ENCODE measurements around the gene ATG16L2. TPM values are rescaled to one million over a fixed set of nuclear protein-coding genes. Genes with fewer than 3 reads are reported as not detected.

The ATG16L2 gene, protein sequence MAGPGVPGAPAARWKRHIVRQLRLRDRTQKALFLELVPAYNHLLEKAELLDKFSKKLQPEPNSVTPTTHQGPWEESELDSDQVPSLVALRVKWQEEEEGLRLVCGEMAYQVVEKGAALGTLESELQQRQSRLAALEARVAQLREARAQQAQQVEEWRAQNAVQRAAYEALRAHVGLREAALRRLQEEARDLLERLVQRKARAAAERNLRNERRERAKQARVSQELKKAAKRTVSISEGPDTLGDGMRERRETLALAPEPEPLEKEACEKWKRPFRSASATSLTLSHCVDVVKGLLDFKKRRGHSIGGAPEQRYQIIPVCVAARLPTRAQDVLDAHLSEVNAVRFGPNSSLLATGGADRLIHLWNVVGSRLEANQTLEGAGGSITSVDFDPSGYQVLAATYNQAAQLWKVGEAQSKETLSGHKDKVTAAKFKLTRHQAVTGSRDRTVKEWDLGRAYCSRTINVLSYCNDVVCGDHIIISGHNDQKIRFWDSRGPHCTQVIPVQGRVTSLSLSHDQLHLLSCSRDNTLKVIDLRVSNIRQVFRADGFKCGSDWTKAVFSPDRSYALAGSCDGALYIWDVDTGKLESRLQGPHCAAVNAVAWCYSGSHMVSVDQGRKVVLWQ
- 10 to 100 TPM; 55.3 to 59.4 TPM for total RNA-seq

DNA sequence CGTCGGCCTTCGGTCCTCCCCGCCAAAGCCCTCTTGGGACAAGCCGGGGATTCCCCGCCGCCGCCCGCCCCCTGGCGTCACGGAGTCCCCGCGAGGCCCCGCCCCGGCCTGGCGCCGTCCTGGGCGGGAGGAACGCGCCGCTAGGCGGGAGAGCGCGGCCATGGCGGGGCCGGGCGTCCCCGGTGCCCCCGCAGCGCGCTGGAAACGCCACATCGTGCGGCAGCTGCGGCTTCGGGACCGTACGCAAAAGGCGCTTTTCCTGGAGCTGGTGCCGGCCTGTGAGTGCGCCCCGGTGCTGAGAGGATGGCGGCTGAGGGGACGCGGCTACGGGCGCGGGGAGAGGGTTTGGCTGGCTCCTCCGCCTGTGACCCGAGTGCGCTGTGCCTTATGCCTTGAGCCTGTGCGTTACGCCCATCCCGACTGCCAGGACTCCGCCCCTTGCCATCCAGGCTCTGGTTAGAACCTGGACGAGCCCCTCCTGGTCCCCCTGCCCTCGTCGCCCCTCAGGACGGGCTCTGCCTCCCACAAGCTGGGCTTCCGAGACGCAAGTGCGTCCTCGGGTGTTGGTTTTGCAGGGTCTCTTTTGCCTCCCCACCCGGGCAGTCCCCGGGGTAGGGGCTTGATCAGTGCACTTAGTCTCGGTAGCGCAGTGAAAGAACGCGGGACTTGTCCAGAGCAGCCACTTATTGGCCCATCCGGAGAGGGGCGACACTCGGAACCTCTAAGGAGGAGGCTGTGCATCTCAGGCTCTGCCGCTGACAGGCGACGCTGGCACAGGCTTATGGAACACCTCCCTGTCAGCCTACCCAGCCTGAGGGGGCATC lies at the start of gene ATG16L2:
TSS of gene ATG16L2 (plus strand) at position 126 of the 824 bp plus-strand sequence. CDS start at position 161, 35 bp downstream.
- H3K4me3 Mint-ChIP-seq: peak within 1 kb of the TSS; percentile 91
- intact Hi-C loops (cut with DNase I, micrococcal nuclease): loop anchor here (1.0 to 5.0 kb wide), 17 partner anchors 21 to 1063 kb away; partner anchors contain the start of genes FCHSD2 (in 2 of the 2), ANAPC15 (in 1 of the 2), ARAP1 (in 1 of the 2) and CLPB (in 1 of the 2)
- DNase-seq (peak; percentile 94), ATAC-seq (peak; percentile 65)
- H3K4me1 Mint-ChIP-seq: peaks cover 30% of the 10 kb centered on the region
- no peaks in the 10 kb centered on the region for H3K27me3 Mint-ChIP-seq
- H3K36me3 Mint-ChIP-seq (ENCODE audit: low read depth): peaks cover 51% of the 10 kb centered on the region
- CTCF ChIA-PET: interaction anchor here (0.6 to 2.2 kb wide), 2 partner anchors 24 to 89 kb away, joined by 3 to 8 read pairs; no protein-coding TSS in a partner anchor
- POLR2A ChIA-PET: interaction anchor here (1.2 kb wide), 1 partner anchor 21 kb away, joined by 6 read pairs; the partner anchor contains the start of gene STARD10
- no peaks in the 10 kb centered on the region for H3K9me3 Mint-ChIP-seq (ENCODE audit: low read depth)
- peak within 1 kb of the TSS; percentile 98 for H3K27ac Mint-ChIP-seq

DNA sequence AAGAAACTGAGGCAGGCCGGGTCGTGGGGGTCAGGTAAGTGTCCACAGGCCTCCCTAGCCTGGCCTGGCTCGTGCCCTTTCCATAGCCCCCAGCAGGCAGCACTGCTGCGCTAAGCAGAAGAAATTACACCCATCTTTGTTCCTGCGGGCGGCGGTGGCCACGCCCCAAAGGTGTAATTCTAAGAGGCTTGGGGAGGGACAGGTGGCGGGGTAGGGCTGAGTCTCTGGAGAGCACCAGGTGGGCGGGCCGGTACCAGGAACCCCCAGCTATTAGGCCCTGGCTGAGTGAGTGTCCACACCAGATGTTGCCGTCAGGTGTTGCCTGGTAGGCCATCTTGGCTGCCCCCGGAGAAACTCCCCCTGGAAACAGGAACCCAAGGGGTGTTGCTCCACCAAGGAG lies 49.7 kb upstream of the ATG16L2 start:
- intact Hi-C loops (cut with DNase I, micrococcal nuclease): no loop called here
- POLR2A ChIA-PET: no interaction called here
- no peak for ATAC-seq
- CTCF ChIA-PET: interaction anchor here (1.3 kb wide), 1 partner anchor 49 kb away, joined by 3 read pairs; no protein-coding TSS in a partner anchor
- Mint-ChIP-seq H3K9me3 (ENCODE audit: low read depth) (no peaks in the 10 kb centered on the region), H3K4me1 (peaks cover 17% of the 10 kb centered on the region), H3K27me3 (no peaks in the 10 kb centered on the region), H3K36me3 (ENCODE audit: low read depth) (no peaks in the 10 kb centered on the region), H3K27ac (no peak overlapping the region), H3K4me3 (no peak overlapping the region)
- DNase-seq: no peak

GRCh38 chr11:72766152-72766902 lies 47.9 kb upstream of the ATG16L2 start:
- intact Hi-C loops (cut with DNase I, micrococcal nuclease): no loop called here
- ATAC-seq: no peak
- Mint-ChIP-seq H3K27me3 (no peaks in the 10 kb centered on the region), H3K27ac (no peak overlapping the region), H3K4me1 (peaks cover 17% of the 10 kb centered on the region), H3K36me3 (ENCODE audit: low read depth) (no peaks in the 10 kb centered on the region), H3K9me3 (ENCODE audit: low read depth) (no peaks in the 10 kb centered on the region), H3K4me3 (no peak overlapping the region)
- ChIA-PET POLR2A (interaction anchor here (0.7 kb wide), 1 partner anchor 24 kb away, joined by 3 read pairs; no protein-coding TSS in a partner anchor), CTCF (interaction anchor here (0.6 to 1.3 kb wide), 5 partner anchors 9 to 41 kb away, joined by 3 to 4 read pairs (median 3); no protein-coding TSS in a partner anchor)
- DNase-seq: no peak

DNA sequence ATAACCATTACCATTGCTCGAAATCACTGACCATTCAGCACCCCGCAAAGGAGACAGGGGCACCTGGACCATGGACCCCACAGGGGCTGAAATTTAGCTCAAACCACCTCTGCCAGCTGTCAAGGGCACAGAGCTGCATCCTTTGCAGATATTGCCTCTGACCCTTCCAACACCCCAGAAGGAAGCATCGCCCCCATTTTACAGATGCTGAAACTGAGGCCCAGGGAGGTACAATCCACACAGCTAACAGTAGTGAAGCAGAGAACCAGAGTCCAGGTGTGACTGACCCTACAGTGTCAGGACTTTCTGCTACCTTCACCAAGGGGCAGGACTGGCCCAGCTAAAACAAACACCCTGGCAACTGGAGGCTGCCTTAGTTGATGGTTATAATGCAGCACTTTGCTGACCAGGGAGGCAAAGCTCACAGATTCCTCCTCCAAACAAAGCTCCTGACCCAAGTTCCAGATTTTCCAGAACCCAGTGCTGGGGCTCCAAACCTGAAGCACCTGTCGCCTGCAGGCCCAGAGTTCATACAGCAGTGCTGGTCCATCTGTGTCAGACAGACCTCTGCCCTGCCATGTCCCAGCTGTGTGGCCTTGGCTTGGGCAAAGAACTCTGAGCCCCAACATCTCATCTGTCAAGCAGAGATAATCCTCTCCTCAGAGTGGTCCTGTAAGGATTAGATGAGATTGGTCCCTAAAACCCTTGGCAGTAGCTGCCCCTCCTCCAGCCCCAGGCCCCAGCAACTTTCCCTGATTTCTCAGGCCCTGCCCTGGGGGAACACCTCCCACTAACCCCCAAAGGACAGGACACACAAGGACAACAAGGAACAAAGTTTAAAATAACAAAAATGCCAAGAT lies 46.8 kb upstream of the ATG16L2 start:
- Mint-ChIP-seq H3K27ac (no peak overlapping the region), H3K36me3 (ENCODE audit: low read depth) (no peaks in the 10 kb centered on the region), H3K27me3 (no peaks in the 10 kb centered on the region), H3K4me3 (no peak overlapping the region), H3K4me1 (peaks cover 13% of the 10 kb centered on the region), H3K9me3 (ENCODE audit: low read depth) (no peaks in the 10 kb centered on the region)
- CTCF ChIA-PET: interaction anchor here (0.9 kb wide), 1 partner anchor 42 kb away, joined by 4 read pairs; no protein-coding TSS in a partner anchor
- no peak for ATAC-seq
- POLR2A ChIA-PET: no interaction called here
- no peak for DNase-seq
- intact Hi-C loops (cut with DNase I, micrococcal nuclease): no loop called here

- peaks cover 2% of the 10 kb centered on the region for H3K4me1 Mint-ChIP-seq
- ATAC-seq (no peak), DNase-seq (no peak)
- no peaks in the 10 kb centered on the region for H3K9me3 Mint-ChIP-seq (ENCODE audit: low read depth)
- ChIA-PET POLR2A (interaction anchor here (0.6 kb wide), 1 partner anchor 59 kb away, joined by 3 read pairs; no protein-coding TSS in a partner anchor), CTCF (interaction anchor here (0.5 kb wide), 1 partner anchor 26 kb away, joined by 3 read pairs; the partner anchor contains the start of gene STARD10)
- no peak overlapping the region for H3K4me3 Mint-ChIP-seq
- no peaks in the 10 kb centered on the region for H3K27me3 Mint-ChIP-seq
- intact Hi-C loops (cut with DNase I, micrococcal nuclease): no loop called here
- no peak overlapping the region for H3K27ac Mint-ChIP-seq
- H3K36me3 Mint-ChIP-seq (ENCODE audit: low read depth): no peaks in the 10 kb centered on the region
These were observed 45.6 kb upstream of the ATG16L2 start for GRCh38 chr11:72768581-72768980.

DNA sequence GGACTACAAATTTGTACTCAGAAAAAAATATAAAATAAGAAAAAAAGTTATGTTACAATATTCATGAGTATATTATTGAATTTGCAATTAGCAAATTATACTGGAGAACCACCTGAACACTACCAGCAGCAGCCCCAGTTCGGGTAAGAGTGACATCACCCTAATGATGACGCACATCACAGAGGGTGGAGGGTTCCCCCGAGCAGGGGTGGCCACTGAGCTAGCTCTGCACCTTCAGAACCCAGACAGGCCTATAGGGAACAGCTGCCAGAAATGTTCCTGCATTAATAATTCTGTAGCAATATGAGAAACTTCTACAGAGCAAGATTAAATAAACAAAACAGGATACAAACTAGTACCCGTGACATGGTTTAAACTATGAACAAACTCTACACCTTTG lies 44.5 kb upstream of the ATG16L2 start:
- POLR2A ChIA-PET: no interaction called here
- H3K27me3 Mint-ChIP-seq: no peaks in the 10 kb centered on the region
- no peak overlapping the region for H3K4me3 Mint-ChIP-seq
- ATAC-seq (no peak), DNase-seq (no peak)
- no peaks in the 10 kb centered on the region for H3K36me3 Mint-ChIP-seq (ENCODE audit: low read depth)
- no peak overlapping the region for H3K27ac Mint-ChIP-seq
- no peaks in the 10 kb centered on the region for H3K9me3 Mint-ChIP-seq (ENCODE audit: low read depth)
- CTCF ChIA-PET: no interaction called here
- peaks cover 2% of the 10 kb centered on the region for H3K4me1 Mint-ChIP-seq
- intact Hi-C loops (cut with DNase I, micrococcal nuclease): no loop called here

DNA sequence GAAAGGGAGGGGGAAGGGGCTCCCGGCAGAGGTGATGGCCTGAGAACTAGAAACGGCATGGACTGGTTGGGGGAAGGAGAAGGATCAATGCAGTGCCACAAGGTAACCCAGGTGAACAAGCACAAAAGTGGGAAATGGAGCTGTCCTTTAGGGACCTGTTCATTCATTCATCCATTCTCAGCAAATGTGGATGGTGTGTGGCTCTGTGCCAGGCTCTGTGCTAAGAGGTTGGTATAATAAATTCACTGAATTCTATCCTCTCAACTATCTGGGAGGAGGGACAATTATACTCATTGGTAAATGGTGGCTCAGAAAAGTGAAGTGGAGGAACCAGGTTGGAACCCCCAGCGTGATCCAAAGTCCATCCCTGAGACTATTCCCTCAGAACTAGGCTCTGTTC lies 43.4 kb upstream of the ATG16L2 start:
- Mint-ChIP-seq H3K27me3 (no peaks in the 10 kb centered on the region), H3K9me3 (ENCODE audit: low read depth) (no peaks in the 10 kb centered on the region), H3K4me1 (peaks cover 2% of the 10 kb centered on the region), H3K36me3 (ENCODE audit: low read depth) (no peaks in the 10 kb centered on the region), H3K4me3 (no peak overlapping the region), H3K27ac (no peak overlapping the region)
- ChIA-PET POLR2A (no interaction called here), CTCF (interaction anchor here (1.1 kb wide), 1 partner anchor 46 kb away, joined by 5 read pairs; no protein-coding TSS in a partner anchor)
- intact Hi-C loops (cut with DNase I, micrococcal nuclease): no loop called here
- no peak for ATAC-seq
- no peak for DNase-seq

DNA sequence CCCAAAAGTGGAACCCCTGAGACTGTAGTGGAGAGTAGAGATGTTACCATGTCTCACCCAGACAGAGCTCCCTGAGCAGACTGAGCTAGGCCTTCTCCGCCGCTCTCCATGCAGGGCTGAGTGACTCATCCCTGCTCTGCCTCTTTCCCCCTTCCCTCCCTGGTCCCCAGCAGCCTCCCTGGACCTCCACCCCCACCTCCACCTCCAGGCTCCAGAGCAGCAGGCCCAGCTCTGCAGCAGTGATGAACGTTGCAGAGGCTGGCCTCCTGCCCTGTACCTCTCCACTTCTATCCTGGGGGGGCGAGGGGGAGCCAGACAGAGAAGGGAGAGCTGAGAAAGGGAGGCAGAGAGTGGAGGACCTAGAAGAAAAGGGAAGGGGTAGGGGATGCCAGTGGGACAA lies 42.7 kb upstream of the ATG16L2 start:
- Mint-ChIP-seq H3K4me1 (peaks cover 2% of the 10 kb centered on the region), H3K27me3 (no peaks in the 10 kb centered on the region), H3K4me3 (no peak overlapping the region), H3K9me3 (ENCODE audit: low read depth) (no peaks in the 10 kb centered on the region), H3K27ac (no peak overlapping the region), H3K36me3 (ENCODE audit: low read depth) (no peaks in the 10 kb centered on the region)
- intact Hi-C loops (cut with DNase I, micrococcal nuclease): no loop called here
- no peak for ATAC-seq
- CTCF ChIA-PET: interaction anchor here (1.1 kb wide), 1 partner anchor 46 kb away, joined by 5 read pairs; no protein-coding TSS in a partner anchor
- DNase-seq: no peak
- POLR2A ChIA-PET: no interaction called here

GRCh38 chr11:72772059-72772458 lies 42.2 kb upstream of the ATG16L2 start:
- Mint-ChIP-seq H3K4me3 (no peak overlapping the region), H3K27ac (no peak overlapping the region), H3K27me3 (no peaks in the 10 kb centered on the region), H3K9me3 (ENCODE audit: low read depth) (no peaks in the 10 kb centered on the region), H3K4me1 (peaks cover 2% of the 10 kb centered on the region), H3K36me3 (ENCODE audit: low read depth) (no peaks in the 10 kb centered on the region)
- DNase-seq: no peak
- intact Hi-C loops (cut with DNase I, micrococcal nuclease): no loop called here
- CTCF ChIA-PET: interaction anchor here (0.7 kb wide), 1 partner anchor 36 kb away, joined by 3 read pairs; no protein-coding TSS in a partner anchor
- POLR2A ChIA-PET: no interaction called here
- no peak for ATAC-seq

GRCh38 chr11:72773291-72773690 lies 40.9 kb upstream of the ATG16L2 start:
- intact Hi-C loops (cut with DNase I, micrococcal nuclease): no loop called here
- ChIA-PET CTCF (interaction anchor here (1.0 kb wide), 1 partner anchor 13 kb away, joined by 3 read pairs; no protein-coding TSS in a partner anchor), POLR2A (no interaction called here)
- no peaks in the 10 kb centered on the region for H3K9me3 Mint-ChIP-seq (ENCODE audit: low read depth)
- H3K4me1 Mint-ChIP-seq: peaks cover 2% of the 10 kb centered on the region
- H3K36me3 Mint-ChIP-seq (ENCODE audit: low read depth): no peaks in the 10 kb centered on the region
- no peak overlapping the region for H3K27ac Mint-ChIP-seq
- no peak for DNase-seq
- peak; percentile 57 for ATAC-seq
- H3K4me3 Mint-ChIP-seq: no peak overlapping the region
- no peaks in the 10 kb centered on the region for H3K27me3 Mint-ChIP-seq
